GM19240 (cell line): Measurements from ENCODE around the gene STX19.
"Not testable (repeated sequence)": the region's sequence is repeated elsewhere in the genome, so short reads cannot be mapped to it uniquely, and the experiment has no call there.

Experiments used
- DNase-seq: peaks from one replicate; pipeline ENCODE4 v3.0.0; 2011; ENCODE audit warnings: low spot score; ENCODE audit not compliant: insufficient read length

Gene STX19, protein sequence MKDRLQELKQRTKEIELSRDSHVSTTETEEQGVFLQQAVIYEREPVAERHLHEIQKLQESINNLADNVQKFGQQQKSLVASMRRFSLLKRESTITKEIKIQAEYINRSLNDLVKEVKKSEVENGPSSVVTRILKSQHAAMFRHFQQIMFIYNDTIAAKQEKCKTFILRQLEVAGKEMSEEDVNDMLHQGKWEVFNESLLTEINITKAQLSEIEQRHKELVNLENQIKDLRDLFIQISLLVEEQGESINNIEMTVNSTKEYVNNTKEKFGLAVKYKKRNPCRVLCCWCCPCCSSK

GRCh38 chr3:94028093-94028837, at the start of gene STX19:
TSS of gene STX19 (minus strand) at chr3:94028597. CDS start at chr3:94015269, 13,328 bp downstream.
- no peak for DNase-seq

DNA sequence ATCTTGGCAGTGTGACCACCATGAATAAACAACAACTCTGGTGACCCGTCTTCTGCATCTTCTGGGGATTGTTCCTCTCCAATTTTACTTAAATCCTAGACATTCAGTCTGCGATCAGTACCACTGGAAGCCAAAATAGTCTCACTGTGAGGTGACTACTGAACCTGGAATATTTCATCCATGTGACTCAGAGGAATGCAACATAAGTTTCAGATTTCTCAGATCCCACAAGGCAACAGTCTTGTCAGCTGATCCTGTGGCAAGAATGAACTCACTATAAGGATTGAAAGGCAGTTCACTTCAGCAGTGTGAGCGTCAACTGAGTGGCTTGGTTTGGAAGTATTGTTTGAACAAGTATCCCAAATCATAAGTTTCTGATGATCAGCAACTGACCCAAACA, 47.7 kb upstream of the STX19 start:
- DNase-seq, result no peak

DNA sequence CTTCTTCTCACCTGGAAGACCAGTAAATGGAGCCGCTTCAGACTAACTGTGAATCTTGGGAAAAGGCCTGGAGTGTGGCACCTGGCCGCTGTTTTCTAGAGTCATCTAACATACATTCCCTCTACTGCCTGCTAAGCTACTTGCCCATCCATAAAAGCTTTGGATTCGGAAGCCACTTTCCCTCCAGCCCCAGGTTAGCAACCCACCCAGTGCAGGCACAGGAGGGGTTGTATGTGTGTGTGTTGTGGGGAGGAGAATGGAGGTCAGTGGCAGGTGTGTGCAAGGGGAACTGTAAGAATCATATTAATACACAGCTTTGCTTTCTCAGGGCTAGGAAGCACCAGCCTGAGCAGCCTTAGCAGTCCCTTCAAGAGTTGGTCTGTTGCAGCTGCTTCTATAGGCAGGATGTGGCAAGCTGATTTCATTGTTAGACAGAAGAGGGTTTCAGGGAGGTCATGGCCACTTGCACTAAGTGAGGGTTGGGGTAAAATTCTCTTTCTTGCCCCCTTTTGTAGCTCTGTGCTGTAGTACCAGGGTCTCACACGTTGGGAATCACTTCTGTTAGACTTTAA, 43.4 kb upstream of the STX19 start:
- DNase-seq, result no peak

DNA sequence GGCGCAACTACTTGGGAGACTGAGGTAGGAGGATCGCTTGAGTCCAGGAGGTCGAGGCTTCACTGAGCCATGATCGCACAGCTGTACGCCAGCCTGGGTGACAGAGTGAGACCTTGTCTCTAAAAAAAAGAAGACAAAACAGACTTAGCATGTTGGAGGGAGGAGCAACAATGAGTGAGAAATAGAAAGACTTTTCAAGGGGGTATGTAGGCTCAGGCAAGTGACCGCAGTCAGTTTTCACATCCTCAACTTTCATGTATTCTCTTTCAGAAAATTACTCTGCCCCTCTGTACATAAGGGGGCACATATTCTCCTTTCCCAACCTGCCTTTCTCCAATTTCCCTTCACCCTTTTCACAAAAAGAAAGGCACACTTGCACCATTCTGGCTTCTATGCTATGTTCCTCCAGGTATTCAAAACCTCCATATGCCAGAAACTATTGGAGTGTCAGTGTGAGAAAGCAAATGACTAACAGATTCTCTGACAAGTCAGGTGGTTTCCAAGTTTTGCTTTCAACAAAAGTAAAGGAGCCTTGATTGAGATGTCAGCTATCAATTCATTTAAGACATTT, 42.0 kb upstream of the STX19 start:
- DNase-seq, result no peak

- DNase-seq, result no peak
Measured at GRCh38 chr3:94069194-94069813, 40.9 kb upstream of the STX19 start.

DNA sequence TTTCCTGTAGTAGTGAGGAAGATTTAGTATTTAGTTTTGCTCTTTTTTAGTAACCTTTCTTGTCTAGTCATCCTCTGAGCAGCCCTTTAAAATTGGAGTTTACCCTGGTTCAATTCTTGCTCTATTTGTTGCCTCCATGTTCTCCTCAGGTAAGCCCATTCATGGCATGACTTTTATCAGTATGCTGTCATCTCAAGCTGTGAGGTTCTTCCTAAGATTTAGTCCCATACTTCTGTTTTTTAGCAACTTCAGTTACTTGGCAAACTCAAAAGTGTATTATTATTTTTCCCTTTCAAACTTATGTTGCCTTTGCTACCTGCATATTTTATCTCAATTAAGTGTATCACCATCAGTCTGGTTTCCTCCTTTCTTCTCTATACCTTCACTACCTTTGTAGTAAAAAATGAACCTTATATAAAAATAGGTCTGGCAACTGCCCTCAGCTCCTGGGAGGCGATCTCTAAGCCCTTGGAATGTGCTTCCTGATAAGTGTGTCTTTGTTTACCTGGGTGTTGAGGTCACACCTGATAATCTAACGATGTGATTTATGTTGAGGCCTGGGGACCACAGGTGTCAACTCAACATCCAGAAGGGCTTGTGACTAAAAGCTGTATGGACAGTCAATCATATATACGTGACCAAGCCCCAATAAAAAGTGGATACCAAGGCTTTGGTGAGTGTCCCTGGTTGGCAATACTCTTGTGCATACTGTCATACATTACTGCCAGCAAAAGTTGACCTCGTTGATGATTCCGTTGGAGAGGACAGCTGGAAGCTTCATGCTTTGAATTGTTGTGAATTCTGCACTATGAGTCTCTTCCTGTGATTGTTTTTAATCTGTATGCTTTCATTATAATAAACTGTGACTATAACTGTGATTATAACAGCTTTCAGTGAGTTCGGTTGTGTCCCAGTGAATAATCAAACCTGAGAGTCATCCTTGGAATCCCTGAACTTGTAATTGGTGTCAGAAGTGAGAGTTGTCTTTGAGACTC, 38.4 kb upstream of the STX19 start:
- DNase-seq, result no peak

DNA sequence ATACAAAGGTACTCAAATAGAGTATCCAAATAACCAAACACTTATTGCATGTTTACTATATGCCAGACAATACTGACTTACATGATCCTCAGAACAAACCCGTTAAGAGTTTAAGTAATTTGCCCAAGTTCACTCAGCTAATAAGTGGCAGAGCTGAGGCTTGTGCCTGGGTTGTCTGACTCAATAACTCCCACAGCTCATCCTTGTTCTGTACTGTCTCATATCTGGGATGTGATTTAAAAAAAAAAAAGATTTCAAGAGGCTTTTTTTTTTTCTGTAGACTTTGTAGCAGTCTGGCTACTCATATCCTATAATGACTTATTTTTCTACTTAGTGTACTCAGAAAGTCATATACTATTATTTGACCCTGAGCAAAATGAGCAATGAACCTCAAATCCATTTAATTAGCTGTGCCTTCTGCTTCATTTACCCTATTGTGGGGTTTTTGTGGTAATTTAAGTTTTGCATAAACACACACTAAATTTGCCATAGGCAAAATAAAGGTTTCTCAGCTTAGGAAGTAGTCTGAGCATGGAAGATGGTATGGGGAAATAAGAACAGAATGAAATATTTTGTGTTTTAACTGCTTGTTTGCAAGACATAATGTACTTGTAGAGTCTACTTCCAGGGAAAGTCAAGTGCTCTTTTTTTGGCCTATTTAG, 37.6 kb upstream of the STX19 start:
- no peak for DNase-seq

DNA sequence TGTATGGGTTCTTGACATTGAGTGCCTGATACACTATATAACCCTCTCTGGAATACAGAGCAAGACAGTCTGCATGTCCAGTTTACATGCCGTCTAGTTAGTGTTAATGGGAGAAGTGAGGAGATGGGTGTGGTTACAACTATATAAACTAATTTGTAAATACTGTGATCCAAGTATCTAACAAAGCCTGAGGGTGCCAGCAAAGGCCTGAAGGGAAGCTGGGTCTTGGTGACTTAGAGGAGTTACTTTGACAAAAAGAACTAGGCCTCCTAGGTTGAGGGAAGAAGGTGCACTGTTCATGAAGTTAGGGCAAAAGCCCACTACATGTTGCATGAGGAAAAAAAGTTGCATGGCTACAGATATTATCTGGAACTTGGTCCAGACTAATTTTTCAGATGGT, 36.7 kb upstream of the STX19 start:
- no peak for DNase-seq

DNA sequence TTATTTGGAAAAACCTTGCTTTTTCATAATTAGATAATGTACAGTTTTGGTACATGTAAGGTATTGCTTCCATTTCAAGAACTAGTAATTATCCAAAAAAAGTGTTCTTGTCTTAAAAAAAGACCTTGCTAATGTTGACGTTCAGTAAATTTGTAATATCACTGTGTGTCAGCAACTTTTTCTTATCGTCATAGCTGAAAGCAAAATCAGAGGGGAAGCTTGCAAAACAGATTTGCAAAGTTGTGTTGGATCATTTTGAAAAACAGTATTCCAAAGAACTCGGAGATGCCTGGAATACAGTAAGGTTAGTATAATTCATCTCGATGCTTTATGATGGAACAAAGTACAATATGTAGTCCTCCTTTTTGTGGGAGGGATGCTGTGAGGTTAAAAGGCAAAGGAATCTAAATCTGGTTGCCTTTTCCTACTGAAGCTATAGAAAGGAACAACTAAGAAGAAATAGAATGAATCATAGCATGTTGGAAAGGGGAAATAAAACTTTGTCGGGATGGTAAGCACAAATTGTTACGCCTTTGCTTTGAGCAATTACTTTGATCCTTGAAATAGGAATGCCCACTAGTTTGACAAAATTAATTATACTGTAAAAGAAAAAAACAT, 36.0 kb upstream of the STX19 start:
- no peak for DNase-seq

GRCh38 chr3:94063496-94064119, 35.2 kb upstream of the STX19 start:
- DNase-seq, result no peak

DNA sequence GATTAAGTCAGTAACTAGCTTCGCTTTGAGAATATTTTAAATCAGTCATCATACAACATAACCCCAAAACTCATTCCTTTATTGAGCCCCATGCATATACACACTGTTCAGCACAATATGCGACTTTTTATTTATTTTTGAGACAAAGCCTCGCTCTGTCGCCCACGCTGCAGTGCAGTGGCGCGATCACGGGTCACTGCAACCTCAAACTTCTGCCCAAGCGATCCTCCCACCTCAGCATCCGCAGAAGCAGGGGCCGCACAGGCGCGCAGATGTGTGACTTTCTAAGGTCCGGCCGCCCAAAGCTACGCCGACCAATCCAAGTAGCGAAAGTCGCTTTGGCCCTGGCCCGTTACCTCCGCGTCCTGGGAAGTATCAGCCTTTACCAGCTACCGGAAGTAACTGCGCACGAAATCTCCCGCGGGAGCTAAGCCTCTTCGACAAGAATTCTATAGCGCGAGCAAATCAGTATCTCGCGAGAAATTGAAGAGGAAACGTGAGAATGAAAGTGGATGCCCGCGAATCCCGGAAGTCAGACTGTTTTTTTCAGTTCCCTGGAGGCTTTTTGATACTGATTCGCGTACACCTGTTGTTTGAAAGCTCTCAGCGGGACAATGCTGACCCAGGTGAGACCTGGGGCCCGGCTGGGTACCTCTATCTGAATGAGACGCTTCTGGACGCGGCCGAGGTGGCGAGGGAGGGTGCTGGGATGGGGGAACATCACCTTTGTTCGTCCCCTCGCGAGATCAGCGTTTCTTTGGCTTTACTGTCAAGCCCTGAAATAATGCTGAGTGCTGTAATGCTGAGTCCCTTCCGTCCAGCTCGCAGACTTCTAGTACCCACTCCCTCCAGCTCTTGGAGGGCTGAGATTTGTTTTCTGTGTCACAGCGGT, 34.4 kb upstream of the STX19 start, which contains the start of the genes DHFR2 and NSUN3:
Gene DHFR2, minus strand, starts transcription at position 404 of the 892 bp plus-strand sequence. CDS start 1,405 bp downstream, outside the sequence.
Gene NSUN3, plus strand, starts transcription at position 549 of the 892 bp plus-strand sequence. Its CDS starts 66 bp downstream, at position 615.
- DNase-seq, result peak; percentile 25

- no peak for DNase-seq
Measured at GRCh38 chr3:94061297-94061696, 32.9 kb upstream of the STX19 start.

DNA sequence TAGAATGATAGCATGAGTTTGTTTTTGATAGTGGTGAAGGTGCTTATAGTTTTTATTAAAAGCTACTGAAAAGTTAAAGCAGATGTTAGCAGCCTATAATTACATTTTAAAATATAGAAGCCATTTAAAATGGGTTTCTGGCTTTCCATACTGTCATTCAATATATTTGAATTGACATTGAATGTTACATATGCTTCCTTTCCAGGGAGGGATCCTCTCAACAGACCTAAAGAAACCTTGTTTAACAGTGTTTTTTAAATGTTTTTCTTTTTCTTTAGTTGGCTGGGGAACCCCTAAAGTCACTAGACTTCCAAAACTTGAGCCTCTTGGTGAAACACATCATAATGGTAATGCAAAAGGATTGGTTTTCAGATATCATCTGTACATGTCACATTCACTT, 22.1 kb upstream of the STX19 start:
- no peak for DNase-seq

DNA sequence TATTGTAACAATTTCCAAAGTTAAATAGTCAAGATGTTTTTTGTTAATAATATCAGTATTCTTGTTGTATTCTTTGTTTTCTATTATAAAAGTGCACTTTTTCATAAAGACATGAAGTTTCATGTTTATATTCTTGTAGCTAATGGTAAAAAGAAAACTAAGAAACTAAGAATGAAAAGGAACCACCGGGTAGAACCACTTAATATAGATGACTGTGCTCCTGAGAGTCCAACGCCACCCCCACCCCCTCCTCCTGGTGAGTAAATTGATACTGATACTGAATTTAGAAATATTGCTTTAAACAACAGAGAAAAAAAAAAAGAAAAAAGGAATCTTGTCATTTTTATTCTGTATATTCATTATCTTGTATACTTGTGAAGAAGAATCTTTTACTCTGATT, 20.9 kb upstream of the STX19 start:
- DNase-seq, result no peak

DNA sequence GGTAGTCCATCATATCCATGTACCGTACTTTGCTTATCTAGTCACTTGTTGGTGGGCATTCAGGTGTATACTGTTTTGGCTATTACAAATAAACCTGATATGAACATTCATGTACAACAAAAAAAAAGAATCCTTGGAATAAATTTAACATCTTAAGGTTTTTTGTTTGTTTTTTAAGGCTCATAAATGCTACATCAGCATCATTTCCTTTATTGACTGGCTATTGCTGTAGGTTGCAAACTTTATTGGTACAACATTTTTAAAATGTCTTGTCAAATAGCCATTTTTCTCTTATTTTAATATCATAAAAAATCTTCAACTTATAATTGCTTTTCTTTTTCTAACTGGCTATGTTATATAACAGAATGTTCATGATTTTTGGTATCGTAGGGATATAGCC, 18.1 kb upstream of the STX19 start:
- DNase-seq, result no peak

DNA sequence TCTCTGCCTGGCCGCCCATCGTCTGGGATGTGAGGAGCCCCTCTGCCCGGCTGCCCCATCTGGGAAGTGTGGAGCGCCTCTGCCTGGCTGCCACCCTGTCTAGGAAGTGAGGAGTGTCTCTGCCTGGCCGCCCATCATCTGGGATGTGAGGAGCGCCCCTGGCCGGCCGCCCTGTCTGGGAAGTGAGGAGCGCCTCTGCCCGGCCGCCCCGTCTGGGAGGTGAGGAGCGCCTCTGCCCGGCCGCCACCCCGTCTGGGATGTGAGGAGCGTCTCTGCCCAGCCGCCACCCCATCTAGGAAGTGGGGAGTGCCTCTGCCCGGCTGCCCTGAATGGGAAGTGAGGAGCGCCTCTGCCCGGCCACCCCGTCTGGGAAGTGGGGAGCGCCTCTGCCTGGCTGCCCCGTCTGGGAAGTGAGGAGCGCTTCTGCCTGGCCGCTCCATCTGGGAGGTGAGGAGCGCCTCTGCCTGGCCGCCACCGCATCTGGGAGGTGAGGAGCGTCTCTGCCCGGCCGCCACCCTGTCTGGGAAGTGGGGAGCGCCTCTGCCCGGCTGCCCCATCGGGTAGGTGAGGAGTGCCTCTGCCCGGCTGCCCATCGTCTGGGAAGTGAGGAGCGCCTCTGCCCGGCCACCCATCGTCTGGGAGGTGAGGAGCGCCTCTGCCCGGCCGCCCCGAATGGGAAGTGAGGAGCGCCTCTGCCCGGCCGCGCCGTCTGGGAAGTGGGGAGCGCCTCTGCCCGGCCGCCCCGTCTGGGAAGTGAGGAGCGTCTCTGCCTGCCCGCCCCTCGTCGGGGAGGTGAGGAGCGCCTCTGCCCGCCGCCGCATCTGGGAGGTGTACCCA, 15.9 kb upstream of the STX19 start:
- not testable (repeated sequence) for DNase-seq

DNA sequence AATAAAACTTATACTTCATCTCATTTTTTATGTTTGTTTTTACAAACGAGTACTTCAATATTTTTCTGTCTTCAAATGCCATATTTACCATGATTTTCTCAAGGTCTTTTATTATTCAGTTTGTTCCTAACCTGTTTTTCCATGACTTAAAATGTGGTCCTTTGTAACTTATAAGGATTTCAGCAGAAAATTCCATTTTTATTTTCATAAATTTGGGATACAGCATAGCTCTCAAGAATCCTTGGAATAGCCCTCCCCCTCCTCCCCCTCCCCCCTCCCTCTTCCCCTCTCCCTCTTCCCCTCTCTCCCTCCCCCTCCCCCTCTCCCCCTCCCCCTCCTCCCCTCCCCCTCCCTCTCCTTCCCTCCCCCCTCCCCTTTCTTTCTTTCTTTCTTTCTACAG, 14.9 kb upstream of the STX19 start:
- DNase-seq, result no peak
